GM21515 (cell line): ENCODE results near the gene GOLGA6L1.
"Not testable (repeated sequence)": the region's sequence is repeated elsewhere in the genome, so short reads cannot be mapped to it uniquely, and the experiment has no call there.

ENCODE experiments used
- ATAC-seq: cut with Tn5 transposase; IDR thresholded peaks from one replicate; pipeline ENCODE4 v1.9.1; 2021; ENCODE audit not compliant: unreplicated experiment

GOLGA6L1 gene

GRCh38 chr15:23136722-23137121 lies at the start of gene GOLGA6L1:
Gene GOLGA6L1 (minus strand): TSS chr15:23136822. CDS start chr15:23136731, 91 bp downstream.
- not testable (repeated sequence) for ATAC-seq

- ATAC-seq, result not testable (repeated sequence)
Observed at GRCh38 chr15:23181201-23181600, 44.6 kb upstream of the GOLGA6L1 start.

- not testable (repeated sequence) for ATAC-seq
Observed at GRCh38 chr15:23180547-23180927, 43.9 kb upstream of the GOLGA6L1 start.

- not testable (repeated sequence) for ATAC-seq
Observed at GRCh38 chr15:23179768-23180546, 43.3 kb upstream of the GOLGA6L1 start.

- not testable (repeated sequence) for ATAC-seq
Observed at GRCh38 chr15:23176683-23177082, 40.1 kb upstream of the GOLGA6L1 start.

GRCh38 chr15:23175606-23176005 lies 39.0 kb upstream of the GOLGA6L1 start:
- not testable (repeated sequence) for ATAC-seq

- ATAC-seq, result not testable (repeated sequence)
Observed at GRCh38 chr15:23174609-23175140, 38.1 kb upstream of the GOLGA6L1 start.

GRCh38 chr15:23132787-23133186 lies 3.8 kb downstream of the GOLGA6L1 start:
- not testable (repeated sequence) for ATAC-seq

- no peak for ATAC-seq
Observed at GRCh38 chr15:23118208-23118607, 18.4 kb downstream of the GOLGA6L1 start.

- ATAC-seq, result no peak
Observed at GRCh38 chr15:23095796-23096195, 40.8 kb downstream of the GOLGA6L1 start.

- no peak for ATAC-seq
Observed at GRCh38 chr15:23083115-23083514, 53.5 kb downstream of the GOLGA6L1 start.

GRCh38 chr15:23081996-23082737 lies 54.5 kb downstream of the GOLGA6L1 start:
- ATAC-seq, result not testable (repeated sequence)

- no peak for ATAC-seq
Observed at GRCh38 chr15:23081271-23081670, 55.4 kb downstream of the GOLGA6L1 start.

- ATAC-seq, result no peak
Observed at GRCh38 chr15:23079766-23080165, 56.9 kb downstream of the GOLGA6L1 start.
